Midbrain (tissue), 1 donor: Measurements from ENCODE around the gene SUSD4.

Source experiments
- DNase-seq: peaks from one replicate; lab custom pipeline; 2025; lab: John Stamatoyannopoulos, UW

SUSD4 gene

GRCh38 chr1:223248770-223249140, 115.2 kb downstream of the SUSD4 start:
- no peak for DNase-seq

- DNase-seq, result no peak
Measured at GRCh38 chr1:223248001-223248769, 115.8 kb downstream of the SUSD4 start.

GRCh38 chr1:223246476-223247112, 117.4 kb downstream of the SUSD4 start:
- no peak for DNase-seq

- no peak for DNase-seq
Measured at GRCh38 chr1:223245983-223246382, 118.0 kb downstream of the SUSD4 start.

- no peak for DNase-seq
Measured at GRCh38 chr1:223245411-223245810, 118.6 kb downstream of the SUSD4 start.

GRCh38 chr1:223244366-223245103, 119.4 kb downstream of the SUSD4 start:
- no peak for DNase-seq

- no peak for DNase-seq
Measured at GRCh38 chr1:223243441-223244050, 120.4 kb downstream of the SUSD4 start.

GRCh38 chr1:223242971-223243370, 121.0 kb downstream of the SUSD4 start:
- DNase-seq, result no peak

- DNase-seq, result no peak
Measured at GRCh38 chr1:223242382-223242955, 121.5 kb downstream of the SUSD4 start.

- no peak for DNase-seq
Measured at GRCh38 chr1:223240122-223240521, 123.9 kb downstream of the SUSD4 start.

GRCh38 chr1:223235091-223235490, 128.9 kb downstream of the SUSD4 start:
- no peak for DNase-seq

- DNase-seq, result no peak
Measured at GRCh38 chr1:223234534-223234933, 129.4 kb downstream of the SUSD4 start.

- DNase-seq, result no peak
Measured at GRCh38 chr1:223234170-223234514, 129.8 kb downstream of the SUSD4 start.

- no peak for DNase-seq
Measured at GRCh38 chr1:223233410-223234169, 130.4 kb downstream of the SUSD4 start.

- no peak for DNase-seq
Measured at GRCh38 chr1:223233019-223233409, 131.0 kb downstream of the SUSD4 start.

GRCh38 chr1:223231581-223231980, 132.4 kb downstream of the SUSD4 start:
- no peak for DNase-seq

GRCh38 chr1:223231011-223231572, 132.9 kb downstream of the SUSD4 start:
- DNase-seq, result no peak

- DNase-seq, result no peak
Measured at GRCh38 chr1:223230161-223230881, 133.7 kb downstream of the SUSD4 start.

- DNase-seq, result no peak
Measured at GRCh38 chr1:223229756-223230155, 134.2 kb downstream of the SUSD4 start.

GRCh38 chr1:223228931-223229528, 134.9 kb downstream of the SUSD4 start:
- DNase-seq, result no peak
